ENCODE results near the gene CIROP. TPM values are rescaled to one million over a fixed set of nuclear protein-coding genes. Genes with fewer than 3 reads are reported as not detected.

The CIROP gene
- total and polyA plus RNA-seq, 9 of the 15 experiments (the other 6 are each of a cell fraction or from before 2014, with no cell fraction given) = not detected

- TF ChIP-seq, protein P1, sequence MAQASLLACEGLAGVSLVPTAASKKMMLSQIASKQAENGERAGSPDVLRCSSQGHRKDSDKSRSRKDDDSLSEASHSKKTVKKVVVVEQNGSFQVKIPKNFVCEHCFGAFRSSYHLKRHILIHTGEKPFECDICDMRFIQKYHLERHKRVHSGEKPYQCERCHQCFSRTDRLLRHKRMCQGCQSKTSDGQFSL (CRISPR knock-in tag; IDR thresholded peaks at IDR 0.05) = no peak
- TF ChIP-seq, protein P1 (tag; IDR thresholded peaks at IDR 0.05) = no peak
- peak; percentile 89 for TF ChIP-seq THRB (CRISPR knock-in tag; conservative IDR thresholded peaks at IDR 0.05)
- no peak for TF ChIP-seq ESRRB (CRISPR knock-in tag; IDR thresholded peaks at IDR 0.05; ENCODE audit: borderline replicate concordance)
- TF ChIP-seq ETS1 (conservative IDR thresholded peaks at IDR 0.05; ENCODE audit: control insufficient read depth, low read depth, low read length) = no peak
- TF ChIP-seq NFIC (IDR thresholded peaks at IDR 0.05) = peak; percentile 8; the same call in 1 of the 2 replicates
- TF ChIP-seq, protein P2, sequence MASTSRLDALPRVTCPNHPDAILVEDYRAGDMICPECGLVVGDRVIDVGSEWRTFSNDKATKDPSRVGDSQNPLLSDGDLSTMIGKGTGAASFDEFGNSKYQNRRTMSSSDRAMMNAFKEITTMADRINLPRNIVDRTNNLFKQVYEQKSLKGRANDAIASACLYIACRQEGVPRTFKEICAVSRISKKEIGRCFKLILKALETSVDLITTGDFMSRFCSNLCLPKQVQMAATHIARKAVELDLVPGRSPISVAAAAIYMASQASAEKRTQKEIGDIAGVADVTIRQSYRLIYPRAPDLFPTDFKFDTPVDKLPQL (IDR thresholded peaks at IDR 0.05; ENCODE audit: extremely low read depth, insufficient read length) = no peak
- TF ChIP-seq ZNF57 (CRISPR knock-in tag; IDR thresholded peaks at IDR 0.05) = no peak
- TF ChIP-seq SAFB (IDR thresholded peaks at IDR 0.05; ENCODE audit: borderline replicate concordance, low read depth, low read length) = no peak
- peak in 1 of 2 experiments; percentile 40; a peak in 1 of 4 replicates for TF ChIP-seq TRIM24 (IDR thresholded peaks at IDR 0.05)
- no peak for TF ChIP-seq STAT5B (CRISPR knock-in tag; IDR thresholded peaks at IDR 0.05)
- TF ChIP-seq CTCF (IDR thresholded peaks at IDR 0.05 in 2 of 3, conservative IDR thresholded peaks at IDR 0.05 in 1 of 3; ENCODE audit: insufficient read depth in 2 of 3, low read depth in 1 of 3, low read length in 3 of 3) = no peak
- no peak for TF ChIP-seq BACH1 (tag; IDR thresholded peaks at IDR 0.05)
- no peak for TF ChIP-seq SMAD3 (CRISPR knock-in tag; conservative IDR thresholded peaks at IDR 0.05)
- no peak for TF ChIP-seq MXD1 (CRISPR knock-in tag; IDR thresholded peaks at IDR 0.05; ENCODE audit: borderline replicate concordance, poor library complexity, severe bottlenecking)
- no peak for TF ChIP-seq HDAC6 (IDR thresholded peaks at IDR 0.05; ENCODE audit: low read depth, low read length)
- no peak for TF ChIP-seq ZNF354B (CRISPR knock-in tag; IDR thresholded peaks at IDR 0.05)
- no peak for TF ChIP-seq ETV6 (IDR thresholded peaks at IDR 0.05; ENCODE audit: borderline replicate concordance in 1 of 2, low read depth in 2 of 2, low read length in 1 of 2)
- TF ChIP-seq ETV6 (CRISPR knock-in tag; IDR thresholded peaks at IDR 0.05; ENCODE audit: borderline replicate concordance) = no peak
- TF ChIP-seq, protein P3, sequence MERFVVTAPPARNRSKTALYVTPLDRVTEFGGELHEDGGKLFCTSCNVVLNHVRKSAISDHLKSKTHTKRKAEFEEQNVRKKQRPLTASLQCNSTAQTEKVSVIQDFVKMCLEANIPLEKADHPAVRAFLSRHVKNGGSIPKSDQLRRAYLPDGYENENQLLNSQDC (CRISPR knock-in tag; IDR thresholded peaks at IDR 0.05) = no peak
- no peak for TF ChIP-seq DIDO1 (tag; IDR thresholded peaks at IDR 0.05; ENCODE audit: low read depth)
Measured at GRCh38 chr14:23056956-23057756, 47.6 kb downstream of the CIROP start, which contains the start of gene CDH24 (continued).

Measured in K562 (cell line).